OCI-LY7 (cell line): ENCODE data around the gene DHRSX.

Experiments
- CTCF ChIP-seq: fragments of 200-600 bp; sonication (generic); conservative IDR thresholded peaks from 2 replicates; pipeline ENCODE4 v1.5.1; 2014; ENCODE audit warnings: mild to moderate bottlenecking, antibody characterized with exemption, low read length, moderate library complexity, mixed read lengths
- EZH2phosphoT487 ChIP-seq: fragments of 200-600 bp; sonication (generic); IDR thresholded peaks from 2 replicates; pipeline ENCODE4 v1.6.1; 2018; ENCODE audit warnings: low read depth, borderline replicate concordance, mild to moderate bottlenecking, mixed run types, antibody characterized with exemption, low read length, moderate library complexity, mixed read lengths

- no peak for TF ChIP-seq CTCF
- no peak for TF ChIP-seq EZH2phosphoT487
Measured at GRCh38 chrX:2490634-2491033, 10.1 kb downstream of the DHRSX start.
